Stimulated activated CD4-positive, alpha-beta T cell treated with anti-CD3 and anti-CD28 coated beads, Interleukin-4, amount 100 ng/mL, for 24 hours (primary cell): Measurements from ENCODE around the gene RBM38.

Source experiments
- DNase-seq: peaks from one replicate; pipeline ENCODE4 v3.0.0-alpha.2; 2020

The RBM38 gene

GRCh38 chr20:57374931-57375651, 16.1 kb upstream of the RBM38 start:
- DNase-seq = no peak

GRCh38 chr20:57375652-57376230, 15.5 kb upstream of the RBM38 start:
- DNase-seq = no peak

- no peak for DNase-seq
These were observed 13.8 kb upstream of the RBM38 start for GRCh38 chr20:57377350-57377749.

GRCh38 chr20:57378107-57378506, 13.1 kb upstream of the RBM38 start:
- DNase-seq = no peak

- DNase-seq = no peak
These were observed 12.4 kb upstream of the RBM38 start for GRCh38 chr20:57378646-57379262.

GRCh38 chr20:57379263-57379647, 11.9 kb upstream of the RBM38 start:
- DNase-seq = no peak

- DNase-seq = no peak
These were observed 11.0 kb upstream of the RBM38 start for GRCh38 chr20:57380081-57380750.

GRCh38 chr20:57381596-57382503, 9.3 kb upstream of the RBM38 start:
- peak; percentile 87 for DNase-seq

GRCh38 chr20:57382516-57382915, 8.7 kb upstream of the RBM38 start:
- DNase-seq = no peak

- no peak for DNase-seq
These were observed 7.5 kb upstream of the RBM38 start for GRCh38 chr20:57383447-57384347.

- DNase-seq = no peak
These were observed 6.7 kb upstream of the RBM38 start for GRCh38 chr20:57384486-57384885.

- no peak for DNase-seq
These were observed 6.0 kb upstream of the RBM38 start for GRCh38 chr20:57384953-57385761.

- DNase-seq = no peak
These were observed 5.3 kb upstream of the RBM38 start for GRCh38 chr20:57385940-57386339.

GRCh38 chr20:57386762-57387161, 4.4 kb upstream of the RBM38 start:
- no peak for DNase-seq

- no peak for DNase-seq
These were observed 3.7 kb upstream of the RBM38 start for GRCh38 chr20:57387463-57387862.

GRCh38 chr20:57387945-57388371, 3.2 kb upstream of the RBM38 start:
- DNase-seq = no peak

GRCh38 chr20:57388953-57389694, 2.1 kb upstream of the RBM38 start:
- peak; percentile 63 for DNase-seq

- peak; percentile 68 for DNase-seq
These were observed 1.2 kb upstream of the RBM38 start for GRCh38 chr20:57389695-57390603.
